Right renal pelvis (tissue), 4 donors: ENCODE measurements around the gene TNPO3. TPM values are rescaled to one million over a fixed set of nuclear protein-coding genes. Genes with fewer than 3 reads are reported as not detected.
"Not testable (repeated sequence)": the region's sequence is repeated elsewhere in the genome, so short reads cannot be mapped to it uniquely, and the experiment has no call there.

ENCODE experiments used
- DNase-seq, 4 donors: peaks; one replicate each; pipeline ENCODE4 v3.0.0-alpha.2; 2013; ENCODE audit warnings: low read depth in 4 of 4, low spot score in 3 of 4, missing footprints in 1 of 4
- polyA plus RNA-seq, 4 donors: library from polyadenylated mRNA; unstranded; fragments of 120-200 nt; gene quantifications; one replicate each; pipeline ENCODE4 v1.2.1, GENCODE V29; 2013; ENCODE audit not compliant: insufficient read length in 4 of 4

TNPO3 gene
- polyA plus RNA-seq, 4 donors = 42.9 to 45.3 (median 43.7) TPM

DNA sequence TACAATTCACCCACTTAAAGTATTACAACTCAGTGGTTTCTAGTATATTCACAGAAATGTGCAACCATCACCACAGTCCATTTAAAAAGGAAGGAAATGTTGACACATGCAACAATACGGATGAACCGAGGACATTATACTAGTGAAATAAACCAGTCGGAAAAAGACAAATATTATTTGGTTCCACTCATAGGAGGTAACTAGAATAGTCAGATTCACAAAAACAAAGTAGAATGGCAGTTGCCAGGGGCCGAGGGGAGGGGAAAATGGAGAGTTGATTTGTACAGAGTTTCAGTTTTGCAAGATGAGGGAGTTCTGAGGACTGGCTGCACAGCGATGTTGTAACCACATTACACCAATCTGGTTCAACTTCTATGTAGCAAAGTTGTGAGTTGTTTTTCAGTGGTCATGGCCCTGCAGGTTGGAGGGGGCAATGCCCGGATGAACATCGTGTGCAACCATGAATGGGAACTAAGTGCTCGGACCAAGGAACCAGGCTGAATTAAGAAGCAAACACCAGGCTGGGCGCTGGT, 17.6 kb upstream of the TNPO3 start:
- no peak for DNase-seq

DNA sequence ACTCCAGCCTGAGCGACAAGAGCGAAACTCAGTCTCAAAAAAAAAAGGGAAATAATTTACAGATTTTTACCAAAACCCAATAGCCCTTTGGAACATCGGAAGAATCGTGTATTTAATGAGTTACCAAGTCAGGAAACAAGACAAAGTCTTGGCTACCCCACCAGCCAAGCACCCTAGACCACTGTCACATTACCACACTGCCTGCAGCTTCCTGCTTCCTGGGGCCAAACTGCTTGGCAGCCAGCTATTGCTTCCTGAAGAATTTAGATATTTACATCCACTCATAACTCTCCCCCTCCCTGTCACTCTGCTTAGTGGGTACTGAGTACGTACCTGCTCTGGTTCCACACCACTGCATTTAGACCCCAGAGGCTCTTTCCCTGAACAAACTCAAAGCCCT, 14.1 kb upstream of the TNPO3 start:
- DNase-seq = no peak

DNA sequence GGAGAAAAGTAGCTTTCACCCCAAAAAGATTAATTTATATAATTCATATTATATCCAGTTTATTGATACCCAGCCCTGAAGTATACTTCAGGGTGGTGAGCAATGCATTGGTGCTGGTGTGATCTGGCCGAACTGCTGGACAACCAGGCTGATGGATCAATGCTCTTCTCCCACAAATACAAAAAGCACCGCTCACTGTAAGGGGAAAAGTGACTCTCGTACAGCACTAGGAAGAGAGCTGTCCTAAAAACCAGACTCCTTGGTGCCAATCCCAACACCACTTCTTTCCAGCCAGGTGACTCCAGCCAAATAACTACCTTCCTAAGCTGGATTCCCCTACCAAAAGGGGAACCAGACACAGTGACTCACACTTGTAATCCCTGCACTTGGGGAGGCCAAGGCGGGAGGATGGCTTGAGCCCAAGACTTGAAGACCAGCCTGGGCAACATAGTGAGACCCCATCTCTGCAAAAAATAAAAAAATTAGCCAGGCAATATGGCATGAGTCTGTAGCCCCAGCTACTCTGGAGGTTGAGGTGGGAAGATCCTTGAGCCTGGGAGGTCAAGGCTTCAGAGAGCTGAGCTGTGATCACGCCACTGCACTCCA, 13.1 kb upstream of the TNPO3 start:
- DNase-seq = no peak

DNA sequence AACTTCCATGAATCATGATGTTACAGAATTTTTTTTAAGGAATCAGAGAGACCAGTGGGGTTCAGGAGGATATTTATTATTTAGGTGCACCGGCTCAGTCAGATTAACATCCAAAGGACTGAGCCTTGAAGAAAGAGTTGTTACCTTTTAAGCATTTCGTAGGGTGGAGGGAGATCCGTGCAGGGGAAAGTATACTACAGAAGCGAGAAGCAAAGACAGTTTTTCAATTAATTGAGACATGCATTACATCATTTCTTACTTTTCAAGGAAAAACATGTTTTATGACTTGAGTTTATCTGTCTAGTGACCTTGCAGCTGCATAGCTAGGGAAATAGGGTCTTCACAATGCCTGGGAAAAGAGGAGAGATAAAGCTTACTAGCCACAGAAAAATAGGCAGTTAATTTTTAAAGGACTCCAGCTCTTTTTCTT, 12.2 kb upstream of the TNPO3 start:
- not testable (repeated sequence) for DNase-seq

DNA sequence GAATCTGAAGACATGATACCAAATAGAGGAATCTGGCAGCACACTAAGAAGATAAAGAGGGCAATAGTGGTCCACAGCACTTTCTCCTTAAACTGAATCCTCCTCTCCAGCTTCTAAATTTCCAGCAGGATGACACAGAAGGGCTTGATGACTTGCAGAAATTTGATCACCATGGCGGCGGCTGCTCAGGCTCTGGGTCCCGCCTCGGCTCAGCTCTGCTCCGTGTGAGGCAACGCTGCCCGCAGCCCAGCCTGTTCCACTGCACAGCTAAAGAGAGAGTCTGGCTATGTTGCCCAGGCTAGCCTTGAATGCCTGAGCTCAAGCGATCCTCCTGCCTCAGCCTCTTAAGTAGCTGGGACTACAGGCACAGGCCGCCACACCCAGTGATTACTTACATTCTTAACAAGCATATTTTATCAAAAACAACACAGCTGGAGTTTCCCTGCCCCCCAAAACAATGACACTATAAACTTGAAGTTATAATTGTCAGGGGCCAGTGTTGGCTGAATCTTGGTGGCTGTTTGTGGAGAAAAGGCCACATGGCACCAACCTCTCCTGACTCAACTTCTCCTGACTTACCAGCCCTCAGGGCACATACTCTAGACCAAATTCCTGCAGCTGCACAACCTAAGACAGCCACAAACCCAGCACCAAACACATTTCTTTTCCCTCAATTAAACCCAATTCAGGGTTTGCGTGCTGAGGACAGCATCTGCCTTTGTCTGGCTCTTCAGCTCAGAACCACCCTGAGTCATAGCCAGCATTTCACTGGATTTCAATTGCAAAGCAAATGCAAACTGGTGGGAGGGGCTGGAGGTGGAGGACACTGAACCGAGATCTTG, 11.6 kb upstream of the TNPO3 start:
- DNase-seq = no peak

DNA sequence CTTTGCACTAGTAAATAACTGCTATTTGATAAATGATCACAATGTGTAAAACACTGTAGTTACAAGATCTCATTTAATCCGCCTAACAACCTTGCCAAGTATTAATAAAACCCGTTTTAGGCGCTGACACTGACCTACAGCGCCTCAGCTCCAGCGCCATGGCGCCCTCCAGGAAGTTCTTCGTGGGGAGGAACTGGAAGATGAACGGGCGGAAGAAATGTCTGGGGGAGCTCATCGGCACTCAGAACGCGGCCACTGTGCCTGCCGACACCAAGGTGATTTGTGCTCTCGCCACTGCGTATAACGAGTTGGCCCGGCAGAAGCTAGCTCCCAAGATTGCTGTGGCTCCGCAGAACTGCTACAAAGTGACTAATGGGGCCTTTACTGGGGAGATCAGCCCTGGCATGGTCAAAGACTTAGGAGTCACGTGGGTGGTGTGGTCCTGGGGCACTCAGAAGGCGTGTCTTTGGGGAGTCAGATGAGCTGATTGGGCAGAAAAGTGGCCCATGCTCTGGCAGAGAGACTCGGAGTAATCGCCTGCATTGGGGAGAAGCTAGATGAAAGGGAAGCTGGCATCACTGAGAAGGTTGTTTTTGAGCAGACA, 1.1 kb upstream of the TNPO3 start:
- DNase-seq = no peak

DNA sequence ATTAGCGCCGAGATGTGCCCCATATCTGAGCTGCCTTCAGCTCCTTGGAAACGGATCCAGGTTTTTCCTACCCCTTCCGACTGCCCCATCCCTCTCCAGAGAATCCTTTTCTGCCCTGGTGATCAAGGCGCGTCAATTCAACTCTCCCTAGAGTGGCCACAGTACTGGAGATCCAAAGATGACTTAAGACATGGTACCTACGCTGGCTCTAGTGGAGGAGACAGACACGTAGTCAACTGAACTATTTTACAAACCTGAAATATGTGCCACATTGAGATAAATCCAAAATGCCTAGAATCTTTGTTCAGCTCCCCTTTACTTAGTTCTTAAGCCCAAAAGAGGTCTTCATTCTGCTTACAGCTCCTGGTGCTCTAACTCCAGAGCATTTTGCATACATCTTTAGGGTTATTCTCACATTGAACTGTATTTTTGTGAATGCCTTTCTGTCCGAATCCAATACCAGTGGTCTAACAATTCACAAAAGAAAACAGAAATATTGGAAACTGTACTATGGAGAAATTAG, 444 bp upstream of the TNPO3 start:
- DNase-seq = no peak

DNA sequence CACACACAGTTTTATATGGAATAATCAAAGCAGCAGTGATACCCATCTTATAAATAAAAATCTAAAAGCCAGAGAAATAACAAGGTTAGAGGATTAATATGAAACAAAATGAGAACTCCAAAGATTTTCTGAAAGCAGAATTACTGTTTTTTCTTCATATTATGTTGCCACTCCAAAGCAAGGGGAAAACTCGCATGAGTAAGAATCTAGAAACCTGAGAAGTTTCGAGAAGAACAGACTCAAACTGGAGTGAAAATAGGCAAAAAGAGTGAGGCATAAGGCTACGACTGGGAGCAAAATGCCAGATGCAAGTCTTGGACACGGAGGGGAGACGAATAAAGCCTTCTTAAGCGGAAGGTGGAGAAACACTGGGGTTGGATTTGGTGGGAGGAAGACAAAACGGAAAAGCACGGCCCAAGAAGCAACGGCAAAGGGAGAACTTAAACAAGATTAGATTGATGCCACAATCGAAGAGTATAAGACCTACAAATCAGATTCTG, 923 bp downstream of the TNPO3 start:
- DNase-seq = peak in 1 of 4 donors; percentile 13

DNA sequence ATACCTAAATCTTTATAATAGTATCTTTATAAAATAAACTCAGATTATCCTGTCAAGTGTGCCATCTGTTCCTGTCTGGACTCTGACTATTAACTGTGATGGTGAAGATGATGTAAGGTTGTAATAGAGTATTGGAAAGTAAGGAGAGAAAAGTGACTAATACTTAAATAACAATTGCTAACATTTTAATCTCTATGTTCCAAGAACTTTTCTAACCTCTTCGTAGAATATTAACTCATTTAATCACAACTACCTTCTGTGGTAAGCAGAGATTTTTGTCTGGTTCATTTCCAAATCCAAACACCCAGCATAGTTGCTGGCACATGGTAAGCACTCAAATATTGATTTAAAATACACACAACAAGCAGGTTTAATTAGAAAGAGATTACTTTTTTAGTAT, 2.5 kb downstream of the TNPO3 start:
- DNase-seq = no peak

DNA sequence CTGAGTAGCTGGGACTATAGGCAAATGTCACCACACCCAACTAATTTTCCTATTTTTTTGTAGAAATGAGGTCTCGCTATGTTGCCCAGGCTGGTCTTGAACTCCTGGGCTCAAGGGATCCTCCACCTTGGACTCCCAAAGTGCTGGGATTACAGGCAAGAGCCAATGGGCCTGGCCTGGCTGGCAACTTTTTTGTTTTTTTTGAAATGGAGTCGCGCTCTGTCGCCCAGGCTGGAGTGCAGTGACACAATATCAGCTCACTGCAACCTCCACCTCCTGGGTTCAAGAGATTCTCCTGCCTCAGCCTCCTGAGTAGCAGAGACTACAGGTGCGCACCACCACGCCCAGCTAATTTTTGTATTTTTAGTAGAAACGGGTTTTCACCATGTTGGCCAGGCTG, 3.5 kb downstream of the TNPO3 start:
- DNase-seq = not testable (repeated sequence)

DNA sequence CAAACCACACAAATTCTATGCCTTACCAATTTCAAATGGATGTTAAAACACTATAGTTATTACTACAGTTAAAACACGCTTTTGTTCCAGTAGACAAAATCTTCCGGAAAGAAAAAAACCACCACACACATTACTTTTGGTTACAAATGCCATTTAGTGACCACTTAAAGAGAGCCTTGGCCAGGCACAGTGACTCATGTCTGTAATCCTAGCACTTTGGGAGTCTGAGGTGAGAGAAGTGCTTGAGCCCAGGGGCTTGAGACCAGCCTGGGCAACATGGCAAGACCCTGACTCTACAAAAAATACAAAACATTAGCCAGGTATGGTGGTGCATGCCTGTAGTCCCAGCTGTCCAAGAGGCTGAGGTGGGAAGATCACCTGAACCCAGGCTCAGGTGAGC, 7.2 kb downstream of the TNPO3 start:
- no peak for DNase-seq

DNA sequence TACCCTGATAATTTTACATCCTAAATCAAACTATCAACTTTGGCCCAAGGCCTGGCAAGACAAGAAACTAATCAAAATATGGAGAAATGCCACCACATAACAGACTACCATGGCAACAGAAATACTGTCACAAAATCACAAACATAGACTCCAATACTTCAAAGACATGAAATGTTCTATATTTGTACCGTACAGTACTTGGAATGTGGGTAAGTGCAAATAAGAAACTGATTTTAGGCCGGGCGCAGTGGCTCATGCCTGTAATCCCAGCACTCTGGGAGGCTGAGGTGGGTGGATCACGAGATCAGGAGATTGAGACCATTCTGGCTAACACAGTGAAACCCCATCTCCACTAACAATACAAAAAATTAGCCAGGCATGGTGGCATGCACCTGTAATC, 9.2 kb downstream of the TNPO3 start:
- DNase-seq = no peak

DNA sequence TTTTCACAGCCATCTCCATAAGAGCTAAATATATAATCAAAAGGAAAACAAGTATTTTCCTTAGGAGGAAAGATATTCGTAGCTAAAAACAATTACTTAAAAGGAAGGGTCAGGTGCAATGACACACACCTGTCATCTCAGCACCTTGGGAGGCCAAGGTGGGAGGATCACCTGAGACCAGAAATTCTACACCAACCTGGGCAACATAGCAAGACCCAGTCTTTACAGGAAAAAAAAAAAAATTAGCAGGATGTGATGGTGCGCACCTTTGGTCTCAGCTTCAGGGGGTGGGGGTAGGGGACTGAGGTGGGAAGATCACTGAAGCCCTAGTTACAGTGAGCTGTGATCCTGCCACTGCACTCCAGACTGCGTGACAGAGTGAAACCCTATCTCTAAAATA, 11.9 kb downstream of the TNPO3 start:
- DNase-seq = no peak

DNA sequence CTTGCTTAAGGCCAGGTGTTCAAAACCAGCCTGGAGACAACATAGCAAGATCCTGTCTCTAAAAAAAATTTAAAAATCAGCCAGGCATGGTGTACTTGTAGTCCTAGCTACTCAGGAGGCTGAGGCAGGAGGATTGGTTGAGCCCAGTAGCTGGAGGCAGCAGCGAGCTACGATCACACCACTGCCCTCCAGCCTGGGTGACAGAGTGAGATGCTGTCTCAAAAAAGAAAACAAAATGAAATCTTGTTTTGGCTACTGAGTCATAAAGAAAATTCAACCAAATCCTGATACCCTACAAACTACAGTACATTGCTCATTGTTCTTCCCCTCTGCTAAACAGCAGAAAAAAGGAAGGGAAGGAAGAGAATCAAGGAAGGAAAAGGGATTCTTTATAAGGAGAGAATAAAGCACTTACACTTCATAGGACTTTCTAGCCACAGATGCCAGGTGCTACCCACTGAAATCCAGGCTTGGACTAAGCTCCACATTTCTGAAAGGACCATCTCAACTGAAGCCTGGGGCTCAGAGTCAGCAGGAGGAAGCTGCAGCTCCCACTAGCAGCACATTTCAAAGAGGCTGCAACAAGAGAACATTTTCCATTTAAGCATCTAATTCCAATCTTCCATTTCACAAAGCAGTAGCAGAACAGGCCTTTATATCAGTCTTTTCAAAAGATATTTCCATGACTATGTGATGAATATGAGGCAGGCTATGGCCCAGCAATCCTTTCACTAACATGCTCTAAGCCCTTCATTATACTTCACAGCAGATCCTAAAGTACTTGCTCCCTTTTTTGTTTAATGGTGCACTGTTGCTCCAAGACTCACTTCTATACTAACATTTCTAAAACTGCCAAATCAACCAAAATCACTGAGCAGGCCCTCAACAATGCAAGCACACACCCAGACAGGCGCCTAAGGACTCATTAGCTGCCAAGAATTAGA, 13.5 kb downstream of the TNPO3 start:
- no peak for DNase-seq

DNA sequence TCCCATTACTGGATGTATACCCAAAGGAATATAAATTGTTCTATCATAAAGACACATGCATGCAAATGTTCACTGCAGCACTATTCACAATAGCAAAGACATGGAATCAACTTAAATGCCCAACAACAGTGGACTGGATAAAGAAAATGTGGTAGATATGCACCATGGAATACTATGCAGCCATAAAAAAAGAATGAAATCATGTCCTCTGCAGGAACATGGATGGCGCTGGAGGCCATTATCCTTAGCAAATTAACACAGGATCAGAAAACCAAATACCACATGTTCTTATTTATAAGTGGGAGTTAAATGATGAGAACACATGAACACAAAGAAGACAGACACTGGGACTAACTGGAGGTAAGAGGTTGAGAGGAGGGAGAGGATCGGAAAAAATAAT, 16.4 kb downstream of the TNPO3 start:
- DNase-seq = not testable (repeated sequence)

DNA sequence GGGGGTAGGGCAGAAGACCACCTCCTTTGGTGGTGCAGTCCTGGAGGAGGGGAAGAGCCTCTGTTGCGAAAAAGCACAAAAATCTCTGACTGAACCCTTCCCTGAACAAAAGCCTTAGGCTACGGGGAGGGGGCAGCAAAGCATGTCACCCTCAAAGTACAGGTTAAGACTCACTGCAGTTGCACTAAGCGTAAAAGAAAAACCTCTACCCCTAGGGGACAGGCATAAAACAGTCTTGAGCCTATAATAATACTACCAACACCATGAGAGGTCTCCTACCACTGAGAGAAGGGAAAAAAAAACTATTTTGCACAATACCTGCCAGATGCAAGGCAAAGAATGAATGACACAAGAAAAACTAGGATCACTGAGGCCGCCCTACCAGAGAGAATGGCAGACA, 17.3 kb downstream of the TNPO3 start:
- no peak for DNase-seq

DNA sequence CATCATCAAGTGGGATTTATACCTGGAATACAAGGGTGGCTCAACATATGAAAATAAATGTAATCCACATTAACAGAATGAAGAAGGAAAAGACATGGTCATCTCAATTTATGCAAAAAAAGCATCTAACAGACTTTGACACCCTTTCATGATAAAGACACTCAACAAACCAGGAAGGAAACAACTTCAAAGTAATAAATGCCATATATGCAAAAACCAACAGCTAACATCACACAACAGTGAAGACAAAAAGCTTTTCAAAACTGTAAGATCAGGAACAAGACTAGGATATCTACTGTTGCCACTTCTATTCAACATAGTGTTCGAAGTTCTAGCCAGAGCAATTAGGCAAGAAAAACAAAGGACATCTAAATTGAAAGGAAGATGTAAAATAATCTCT, 22.9 kb downstream of the TNPO3 start:
- DNase-seq = no peak

DNA sequence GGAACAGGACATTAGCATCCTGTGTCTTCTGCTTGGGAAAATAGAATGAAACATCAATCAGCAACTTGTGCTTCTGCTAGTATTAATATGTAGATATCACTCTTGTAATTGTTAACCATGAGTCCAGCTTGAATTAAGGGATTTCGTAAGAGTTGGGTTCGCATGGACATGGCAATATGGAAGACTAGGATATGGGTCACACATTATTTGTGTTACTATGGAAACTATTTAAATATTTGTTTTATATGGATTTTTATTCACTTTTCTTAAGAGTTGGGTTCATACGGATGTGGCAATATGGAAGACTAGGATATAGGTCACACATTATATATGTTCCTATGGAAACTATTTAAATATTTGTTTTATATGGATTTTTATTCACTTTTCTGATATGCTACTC, 24.5 kb downstream of the TNPO3 start:
- no peak for DNase-seq

DNA sequence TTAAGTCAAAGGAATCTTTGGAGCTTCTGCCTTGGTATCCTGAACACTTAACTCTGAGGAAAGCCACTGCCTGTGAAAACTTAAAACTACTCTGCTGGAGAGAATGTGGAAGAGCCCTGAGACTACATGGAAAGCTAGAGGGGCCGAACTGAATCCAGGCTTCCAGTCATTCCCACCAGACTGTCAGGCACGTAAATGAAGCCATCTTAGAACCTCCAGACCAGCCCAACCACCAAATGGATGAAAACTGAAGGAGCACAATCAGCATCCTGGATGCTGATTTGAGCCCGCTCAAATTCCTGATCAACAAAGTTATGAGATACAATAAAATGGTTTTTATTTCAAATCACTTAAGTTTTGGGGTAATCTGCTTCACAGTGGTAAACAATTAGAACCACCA, 30.8 kb downstream of the TNPO3 start:
- DNase-seq = no peak

DNA sequence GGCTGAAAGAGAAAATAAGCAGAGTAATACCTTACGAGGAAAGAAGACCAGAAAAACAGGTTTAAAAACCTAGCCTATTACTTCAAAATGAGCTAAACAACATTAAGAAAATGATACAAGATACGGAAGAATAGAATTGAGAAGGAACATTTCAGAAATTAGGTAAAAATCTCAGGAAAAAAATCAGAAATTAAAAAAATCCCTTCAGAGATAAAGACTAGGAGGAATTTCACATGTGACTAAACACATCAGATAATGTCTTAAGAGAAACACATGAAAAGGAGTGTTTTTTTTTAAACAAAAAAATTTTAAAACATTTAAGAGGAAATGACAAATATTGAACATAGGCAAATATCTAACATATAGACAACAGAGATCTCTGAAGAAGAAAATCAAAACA, 33.3 kb downstream of the TNPO3 start:
- no peak for DNase-seq
